Activated naive CD4-positive, alpha-beta T cell treated with anti-CD3 and anti-CD28 coated beads, Interleukin-2, amount 50 U/mL, for 24 hours (primary cell): ENCODE measurements around the gene ALDH18A1.
"Not testable (repeated sequence)": the region's sequence is repeated elsewhere in the genome, so short reads cannot be mapped to it uniquely, and the experiment has no call there.

Source experiments
- H3K27ac Mint-ChIP-seq: one replicate; pipeline ENCODE4 v1.8.0; 2021; ENCODE audit warnings: mild to moderate bottlenecking, mixed read lengths
- H3K27me3 Mint-ChIP-seq: one replicate; pipeline ENCODE4 v1.8.0; 2021; ENCODE audit warnings: mixed read lengths
- H3K36me3 Mint-ChIP-seq: one replicate; pipeline ENCODE4 v1.8.0; 2021; ENCODE audit warnings: mixed read lengths
- H3K4me1 Mint-ChIP-seq: one replicate; pipeline ENCODE4 v1.8.0; 2021; ENCODE audit warnings: mixed read lengths
- H3K4me3 Mint-ChIP-seq: one replicate; pipeline ENCODE4 v1.8.0; 2021; ENCODE audit warnings: mild to moderate bottlenecking, mixed read lengths
- H3K9me3 Mint-ChIP-seq: one replicate; pipeline ENCODE4 v1.8.0; 2021; ENCODE audit warnings: mixed read lengths

The ALDH18A1 gene

GRCh38 chr10:95660283-95660682 is 3.8 kb upstream of the ALDH18A1 start:
- no peaks in the 10 kb centered on the region for H3K27me3 Mint-ChIP-seq
- H3K4me1 Mint-ChIP-seq: peaks cover 24% of the 10 kb centered on the region
- no peaks in the 10 kb centered on the region for H3K9me3 Mint-ChIP-seq
- H3K4me3 Mint-ChIP-seq: no peak overlapping the region
- H3K36me3 Mint-ChIP-seq: peaks cover 2% of the 10 kb centered on the region
- no peak overlapping the region for H3K27ac Mint-ChIP-seq

DNA sequence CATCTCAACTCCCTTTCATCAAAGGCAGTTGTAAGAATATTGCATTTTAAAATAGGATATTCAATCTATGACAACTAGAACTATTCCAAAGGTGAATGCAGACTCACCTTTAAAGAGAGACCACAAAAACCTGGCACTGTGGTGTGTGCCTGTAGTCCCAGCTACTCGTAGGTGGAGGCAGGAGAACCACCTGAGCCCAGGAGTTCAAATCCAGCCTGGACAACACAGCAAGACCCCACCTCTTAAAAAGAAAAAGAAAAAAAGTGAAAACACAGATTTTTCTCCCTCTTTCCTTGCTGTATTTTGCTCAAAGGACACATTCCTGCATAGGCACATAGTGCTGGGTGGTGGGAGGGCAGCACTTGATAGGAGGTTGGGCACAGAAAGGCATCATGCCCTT is 739 bp upstream of the ALDH18A1 start:
- H3K27me3 Mint-ChIP-seq: no peaks in the 10 kb centered on the region
- H3K4me3 Mint-ChIP-seq: peak overlapping the region; percentile 97
- H3K36me3 Mint-ChIP-seq: peaks cover 12% of the 10 kb centered on the region
- H3K27ac Mint-ChIP-seq: peak overlapping the region; percentile 14
- H3K4me1 Mint-ChIP-seq: peaks cover 37% of the 10 kb centered on the region
- no peaks in the 10 kb centered on the region for H3K9me3 Mint-ChIP-seq

DNA sequence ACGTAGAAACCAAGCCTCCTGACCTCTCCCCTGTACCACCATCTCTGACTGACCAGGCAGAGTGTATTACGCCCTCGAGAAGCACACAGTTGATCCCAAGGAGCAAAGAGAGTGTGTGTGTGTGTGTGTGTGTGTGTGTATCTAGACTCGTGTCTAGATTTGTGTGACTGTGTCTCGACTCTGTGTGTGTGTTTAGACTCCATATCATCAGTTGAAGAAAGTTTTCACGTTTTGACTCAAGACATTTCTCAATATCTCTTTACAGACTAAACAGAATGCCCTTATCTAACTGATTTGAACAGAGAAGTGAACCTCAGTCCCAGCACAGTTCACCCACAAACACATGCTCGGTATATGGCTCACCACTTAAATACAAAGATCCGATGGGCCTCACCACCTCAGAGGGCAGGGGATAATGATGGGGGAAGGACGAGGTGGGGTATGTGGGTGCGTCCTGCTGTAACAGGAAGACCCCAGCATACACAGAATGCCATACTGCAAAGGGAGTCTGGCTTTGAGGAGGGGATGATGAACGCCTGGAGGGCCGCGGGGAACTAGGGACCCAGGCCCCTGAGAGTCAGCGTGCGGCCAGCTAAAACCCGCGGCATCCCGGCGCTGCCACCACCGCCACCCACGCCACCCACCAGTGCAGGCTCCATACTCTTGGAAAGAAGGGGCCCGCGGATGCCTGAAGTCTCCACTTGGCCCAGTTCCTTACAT is 780 bp downstream of the ALDH18A1 start:
- H3K36me3 Mint-ChIP-seq: peaks cover 23% of the 10 kb centered on the region
- peak overlapping the region; percentile 97 for H3K4me3 Mint-ChIP-seq
- H3K27ac Mint-ChIP-seq: peak overlapping the region; percentile 75
- peaks cover 9% of the 10 kb centered on the region for H3K9me3 Mint-ChIP-seq
- no peaks in the 10 kb centered on the region for H3K27me3 Mint-ChIP-seq
- peaks cover 46% of the 10 kb centered on the region for H3K4me1 Mint-ChIP-seq

DNA sequence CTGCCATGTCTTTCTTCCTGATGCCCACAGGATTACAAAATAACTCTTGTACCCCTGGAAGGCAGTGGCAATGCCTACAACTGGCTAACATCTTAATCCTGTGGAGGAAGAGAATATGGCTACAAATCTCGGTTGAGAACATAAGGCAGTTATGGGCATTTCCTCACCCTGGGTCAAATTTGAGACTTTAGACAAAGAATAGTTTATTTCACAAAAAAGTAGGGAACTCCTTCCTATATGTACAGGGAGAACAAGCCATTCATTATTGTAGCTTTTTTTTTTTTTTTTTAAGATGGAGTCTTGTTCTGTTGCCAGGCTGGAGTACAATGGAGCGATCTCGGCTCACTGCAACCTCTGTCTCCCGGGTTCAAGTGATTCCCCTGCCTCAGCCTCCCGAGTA is 2.6 kb downstream of the ALDH18A1 start:
- H3K4me1 Mint-ChIP-seq: peaks cover 52% of the 10 kb centered on the region
- peaks cover 33% of the 10 kb centered on the region for H3K36me3 Mint-ChIP-seq
- no peak overlapping the region for H3K4me3 Mint-ChIP-seq
- peaks cover 9% of the 10 kb centered on the region for H3K9me3 Mint-ChIP-seq
- H3K27me3 Mint-ChIP-seq: no peaks in the 10 kb centered on the region
- no peak overlapping the region for H3K27ac Mint-ChIP-seq

DNA sequence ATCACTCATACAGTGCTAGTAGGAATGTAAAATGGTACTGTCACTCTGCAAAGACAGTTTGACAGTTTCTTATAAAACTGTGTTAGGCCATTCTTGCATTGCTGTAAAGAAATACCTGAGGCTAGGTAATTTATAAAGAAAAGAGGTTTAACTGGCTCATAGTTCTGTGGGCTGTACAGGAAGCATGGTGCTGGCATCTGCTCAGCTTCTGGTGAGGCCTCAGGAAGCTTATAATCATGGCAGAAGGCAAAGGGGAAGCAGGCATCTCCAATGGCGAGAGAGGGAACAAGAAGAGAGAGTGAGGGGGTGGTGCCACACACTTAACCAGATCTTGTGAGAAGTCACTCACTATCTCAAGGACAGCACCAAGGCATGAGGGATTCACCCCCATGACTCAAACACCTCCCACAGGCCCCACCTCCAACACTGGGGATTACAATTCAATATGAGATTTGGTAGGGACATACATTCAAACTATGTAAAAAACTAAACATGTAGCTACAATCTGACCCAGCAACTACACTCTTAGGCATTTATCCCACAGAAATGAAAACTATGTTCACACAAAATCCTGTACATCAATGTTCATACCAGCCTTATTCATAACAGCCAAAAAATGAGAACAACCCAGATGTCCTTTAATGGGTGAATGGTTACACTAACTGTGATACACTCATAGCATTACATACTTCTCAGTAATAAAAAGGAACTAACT is 5.0 kb downstream of the ALDH18A1 start:
- H3K9me3 Mint-ChIP-seq: peaks cover 9% of the 10 kb centered on the region
- peaks cover 41% of the 10 kb centered on the region for H3K36me3 Mint-ChIP-seq
- no peaks in the 10 kb centered on the region for H3K27me3 Mint-ChIP-seq
- peaks cover 40% of the 10 kb centered on the region for H3K4me1 Mint-ChIP-seq
- no peak overlapping the region for H3K27ac Mint-ChIP-seq
- H3K4me3 Mint-ChIP-seq: no peak overlapping the region

DNA sequence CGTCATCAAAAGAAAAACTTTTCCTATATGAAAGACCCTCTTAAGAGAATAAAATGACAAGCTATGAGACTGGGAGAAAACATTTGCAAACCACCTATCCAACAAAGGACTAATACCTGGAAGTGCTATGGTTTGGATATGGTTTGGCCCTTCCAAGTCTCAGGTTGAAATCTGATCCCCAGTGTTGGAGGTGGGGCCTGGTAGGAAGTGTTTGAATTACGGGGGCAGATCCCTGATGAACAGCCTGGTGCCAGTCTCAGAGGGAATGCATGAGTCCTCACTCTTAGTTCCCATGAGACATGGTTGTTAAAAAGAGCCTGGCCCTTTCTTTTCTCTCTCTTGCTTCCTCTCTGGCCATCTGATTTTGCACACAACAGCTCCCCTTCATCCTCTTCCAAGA is 6.3 kb downstream of the ALDH18A1 start:
- peaks cover 9% of the 10 kb centered on the region for H3K9me3 Mint-ChIP-seq
- no peak overlapping the region for H3K27ac Mint-ChIP-seq
- peaks cover 32% of the 10 kb centered on the region for H3K4me1 Mint-ChIP-seq

DNA sequence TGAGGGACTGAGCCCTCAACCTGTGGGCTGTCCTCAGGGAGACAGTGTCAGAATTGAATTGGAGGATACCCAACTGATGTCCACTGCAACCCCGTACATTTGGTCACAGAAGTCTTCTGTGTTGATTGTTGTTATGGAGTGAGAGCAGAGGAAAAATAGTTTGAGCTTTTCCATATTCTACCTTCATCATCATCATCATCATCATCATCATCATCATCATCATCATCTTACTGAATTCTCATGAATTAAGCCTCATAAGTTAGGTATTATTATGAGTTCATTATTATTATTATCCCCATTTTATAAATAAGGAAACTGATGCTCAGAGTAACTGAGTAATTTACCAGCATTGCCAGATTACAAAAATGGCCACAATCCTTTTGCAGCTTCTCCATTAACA is 8.4 kb downstream of the ALDH18A1 start:
- no peaks in the 10 kb centered on the region for H3K27me3 Mint-ChIP-seq
- H3K9me3 Mint-ChIP-seq: peaks cover 9% of the 10 kb centered on the region
- H3K4me1 Mint-ChIP-seq: peaks cover 19% of the 10 kb centered on the region
- H3K36me3 Mint-ChIP-seq: peaks cover 37% of the 10 kb centered on the region
- no peak overlapping the region for H3K4me3 Mint-ChIP-seq
- no peak overlapping the region for H3K27ac Mint-ChIP-seq

More for the DNA sequence above, 6.3 kb downstream of the ALDH18A1 start:
- Mint-ChIP-seq H3K36me3 (peaks cover 41% of the 10 kb centered on the region), H3K27me3 (no peaks in the 10 kb centered on the region), H3K4me3 (no peak overlapping the region)

GRCh38 chr10:95646160-95646559 is 10.4 kb downstream of the ALDH18A1 start:
- peaks cover 26% of the 10 kb centered on the region for H3K36me3 Mint-ChIP-seq
- no peaks in the 10 kb centered on the region for H3K27me3 Mint-ChIP-seq
- no peak overlapping the region for H3K4me3 Mint-ChIP-seq

DNA sequence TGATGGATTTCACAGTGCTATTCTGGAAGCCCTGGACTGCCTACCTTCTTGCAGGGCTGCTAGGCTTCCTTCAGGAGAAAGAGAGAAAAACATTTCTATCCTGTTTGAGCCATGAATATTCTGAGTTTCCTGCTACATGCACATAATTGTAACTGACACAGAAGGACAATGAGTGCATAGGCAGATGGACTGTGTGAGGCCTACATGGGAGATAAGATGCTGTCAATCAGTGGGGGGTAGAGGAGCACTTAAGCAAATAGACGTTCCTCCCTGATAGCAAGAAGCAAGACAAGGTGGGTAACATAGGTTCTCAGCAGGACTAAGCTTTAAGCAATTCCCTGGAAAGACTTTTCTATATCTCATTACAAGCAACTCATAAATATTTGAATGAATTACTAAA is 11.6 kb downstream of the ALDH18A1 start:
- no peak overlapping the region for H3K27ac Mint-ChIP-seq
- no peaks in the 10 kb centered on the region for H3K9me3 Mint-ChIP-seq
- H3K36me3 Mint-ChIP-seq: peaks cover 21% of the 10 kb centered on the region
- H3K4me3 Mint-ChIP-seq: no peak overlapping the region
- H3K27me3 Mint-ChIP-seq: no peaks in the 10 kb centered on the region
- peaks cover 6% of the 10 kb centered on the region for H3K4me1 Mint-ChIP-seq

More at GRCh38 chr10:95646160-95646559, 10.4 kb downstream of the ALDH18A1 start:
- Mint-ChIP-seq H3K27ac (no peak overlapping the region), H3K9me3 (peaks cover 1% of the 10 kb centered on the region), H3K4me1 (peaks cover 12% of the 10 kb centered on the region)

DNA sequence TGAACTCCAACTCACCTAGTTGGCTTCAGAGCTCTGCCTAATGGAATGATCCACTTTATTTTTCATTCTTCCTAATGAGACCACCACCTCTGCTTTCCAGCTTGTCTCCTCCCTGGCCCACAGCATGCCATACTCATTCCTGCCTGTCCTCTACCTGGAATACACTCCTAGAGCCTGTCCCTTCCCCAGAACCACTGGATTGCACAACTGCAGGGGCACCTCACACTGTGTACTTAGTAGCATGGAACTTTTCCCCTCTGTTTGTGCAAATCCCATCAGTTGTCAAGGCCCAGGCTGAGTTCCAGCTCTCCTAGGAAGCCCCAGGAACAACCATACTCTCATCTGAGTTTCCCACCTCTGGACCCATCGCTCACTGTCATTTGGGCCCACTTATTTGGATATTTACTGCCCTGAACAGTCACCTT is 15.6 kb downstream of the ALDH18A1 start:
- Mint-ChIP-seq H3K27ac (no peak overlapping the region), H3K36me3 (peaks cover 19% of the 10 kb centered on the region)

GRCh38 chr10:95637911-95638310 is 18.6 kb downstream of the ALDH18A1 start:
- Mint-ChIP-seq H3K36me3 (peaks cover 32% of the 10 kb centered on the region), H3K4me1 (no peaks in the 10 kb centered on the region), H3K27ac (no peak overlapping the region), H3K4me3 (no peak overlapping the region), H3K27me3 (no peaks in the 10 kb centered on the region), H3K9me3 (no peaks in the 10 kb centered on the region)

More for the DNA sequence above, 15.6 kb downstream of the ALDH18A1 start:
- Mint-ChIP-seq H3K27me3 (no peaks in the 10 kb centered on the region), H3K4me1 (no peaks in the 10 kb centered on the region), H3K4me3 (no peak overlapping the region), H3K9me3 (no peaks in the 10 kb centered on the region)

GRCh38 chr10:95637140-95637539 is 19.4 kb downstream of the ALDH18A1 start:
- Mint-ChIP-seq H3K27ac (no peak overlapping the region), H3K4me3 (no peak overlapping the region), H3K4me1 (no peaks in the 10 kb centered on the region), H3K27me3 (no peaks in the 10 kb centered on the region), H3K9me3 (no peaks in the 10 kb centered on the region), H3K36me3 (peaks cover 32% of the 10 kb centered on the region)

DNA sequence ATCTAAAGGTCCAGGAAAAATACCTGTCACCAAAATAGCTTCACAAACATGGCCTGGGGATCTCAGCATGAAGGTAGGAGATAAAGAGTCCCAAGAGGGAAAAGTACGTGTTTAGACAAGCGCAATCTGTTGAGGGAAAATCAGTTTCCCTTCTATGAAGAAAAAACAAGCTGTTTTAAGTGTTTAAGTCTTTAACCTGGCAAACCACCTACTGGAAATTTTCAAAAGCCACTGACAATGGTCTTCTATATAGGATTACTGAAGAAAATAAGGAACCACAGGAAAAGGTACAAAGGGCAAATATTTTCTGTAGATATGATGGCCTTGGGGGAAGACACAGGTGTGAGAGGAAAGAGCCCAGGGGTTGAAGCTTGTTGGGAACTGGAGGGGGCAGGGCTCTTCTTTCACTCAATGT is 21.2 kb downstream of the ALDH18A1 start:
- Mint-ChIP-seq H3K4me1 (no peaks in the 10 kb centered on the region), H3K9me3 (no peaks in the 10 kb centered on the region), H3K36me3 (peaks cover 29% of the 10 kb centered on the region), H3K4me3 (no peak overlapping the region), H3K27ac (no peak overlapping the region), H3K27me3 (no peaks in the 10 kb centered on the region)

GRCh38 chr10:95628786-95629185 is 27.7 kb downstream of the ALDH18A1 start:
- Mint-ChIP-seq H3K27ac (no peak overlapping the region), H3K9me3 (no peaks in the 10 kb centered on the region), H3K36me3 (peaks cover 25% of the 10 kb centered on the region), H3K4me3 (no peak overlapping the region), H3K4me1 (no peaks in the 10 kb centered on the region), H3K27me3 (no peaks in the 10 kb centered on the region)

DNA sequence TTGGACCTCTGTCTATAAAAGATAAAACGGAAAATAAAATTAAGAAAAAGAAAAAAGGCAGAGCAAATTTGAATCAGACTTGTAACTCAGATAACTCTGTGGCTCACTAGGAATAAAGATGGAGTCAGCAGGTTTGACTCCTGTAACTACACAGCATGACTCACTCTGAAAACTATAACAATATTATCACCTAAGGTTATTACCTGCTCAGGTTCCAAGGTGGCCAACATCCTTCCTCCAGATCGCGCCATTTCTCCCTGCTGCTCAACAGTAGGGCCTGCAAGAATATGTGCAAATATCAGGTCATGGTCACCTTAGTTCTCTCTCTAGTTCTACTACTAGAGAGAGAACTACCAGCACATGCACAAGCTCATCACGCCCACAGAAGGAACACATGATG is 30.0 kb downstream of the ALDH18A1 start:
- Mint-ChIP-seq H3K9me3 (no peaks in the 10 kb centered on the region), H3K27me3 (no peaks in the 10 kb centered on the region), H3K4me1 (no peaks in the 10 kb centered on the region), H3K4me3 (no peak overlapping the region), H3K27ac (no peak overlapping the region), H3K36me3 (peaks cover 19% of the 10 kb centered on the region)

- peaks cover 19% of the 10 kb centered on the region for H3K36me3 Mint-ChIP-seq
- H3K9me3 Mint-ChIP-seq, H3K27me3 Mint-ChIP-seq, H3K27ac Mint-ChIP-seq, H3K4me3 Mint-ChIP-seq, H3K4me1 Mint-ChIP-seq: not testable (repeated sequence)
These were observed 36.1 kb downstream of the ALDH18A1 start for GRCh38 chr10:95620415-95620814.
